GM23338 (cell line): ENCODE data around the gene PRELP. TPM values are rescaled to one million over a fixed set of nuclear protein-coding genes. Genes with fewer than 3 reads are reported as not detected.

Experiments
- ATAC-seq: fragments of 200-7000 bp; cut with Tn5 transposase; 3 replicates; pipeline ENCODE4 v1.9.1; 2020
- DNase-seq: peaks from one replicate; pipeline ENCODE4 v3.0.0-alpha.2; 2015; ENCODE audit warnings: low spot score
- H2AFZ ChIP-seq: fragments of 200-600 bp; sonication (generic); 2 replicates; pipeline ENCODE4 v1.8.0; 2016; ENCODE audit warnings: antibody characterized with exemption, mild to moderate bottlenecking, moderate library complexity
- H3F3A ChIP-seq: fragments of 200-600 bp; sonication (generic); replicated peaks from 2 replicates; pipeline ENCODE4 v1.8.0; 2017; ENCODE audit warnings: antibody characterized with exemption, mixed run types, low read depth
- H3K27ac ChIP-seq: fragments of 200-600 bp; sonication (generic); 2 replicates; pipeline ENCODE4 v1.6.1; 2016; ENCODE audit warnings: low read depth
- H3K27me3 ChIP-seq: fragments of 200-600 bp; sonication (generic); 2 replicates; pipeline ENCODE4 v1.8.0; 2016; ENCODE audit warnings: mild to moderate bottlenecking, mixed run types, moderate library complexity; ENCODE audit not compliant: insufficient read depth
- H3K36me3 ChIP-seq: fragments of 200-600 bp; sonication (generic); 2 replicates; pipeline ENCODE4 v1.8.0; 2016; ENCODE audit warnings: mild to moderate bottlenecking; ENCODE audit not compliant: insufficient read depth
- H3K4me1 ChIP-seq: fragments of 200-600 bp; sonication (generic); 2 replicates; pipeline ENCODE4 v1.8.0; 2016; ENCODE audit warnings: mild to moderate bottlenecking, moderate library complexity; ENCODE audit not compliant: insufficient read depth
- H3K4me2 ChIP-seq: fragments of 200-600 bp; sonication (generic); 2 replicates; pipeline ENCODE4 v1.7.1; 2017; ENCODE audit warnings: mixed run types
- H3K4me3 ChIP-seq: fragments of 200-600 bp; sonication (generic); 2 replicates; pipeline ENCODE4 v1.6.1; 2016; ENCODE audit warnings: mixed run types
- H3K79me2 ChIP-seq: fragments of 200-600 bp; sonication (generic); replicated peaks from 2 replicates; pipeline ENCODE4 v1.8.0; 2017; ENCODE audit warnings: mild to moderate bottlenecking; ENCODE audit not compliant: insufficient read depth
- H3K9me2 ChIP-seq: fragments of 200-600 bp; sonication (generic); 2 replicates; pipeline ENCODE4 v1.8.0; 2017; ENCODE audit not compliant: insufficient read depth
- H4K20me1 ChIP-seq: fragments of 200-600 bp; sonication (generic); replicated peaks from 2 replicates; pipeline ENCODE4 v1.8.0; 2017; ENCODE audit warnings: mild to moderate bottlenecking; ENCODE audit not compliant: insufficient read depth
- H3K27ac Mint-ChIP-seq: 2 replicates; pipeline ENCODE4 v1.8.0; 2020; ENCODE audit warnings: inconsistent platforms, mild to moderate bottlenecking, moderate library complexity, mixed read lengths
- H3K27me3 Mint-ChIP-seq: 3 replicates; pipeline ENCODE4 v1.8.0; 2022; ENCODE audit warnings: low read depth, mild to moderate bottlenecking, moderate library complexity, mixed read lengths, inconsistent platforms; ENCODE audit not compliant: insufficient read depth, poor library complexity
- H3K36me3 Mint-ChIP-seq: 3 replicates; pipeline ENCODE4 v1.8.0; 2021; ENCODE audit warnings: low read depth, mild to moderate bottlenecking, inconsistent platforms, moderate library complexity, mixed read lengths
- H3K4me1 Mint-ChIP-seq: 3 replicates; pipeline ENCODE4 v1.8.0; 2020; ENCODE audit warnings: mild to moderate bottlenecking, inconsistent platforms, mixed read lengths
- H3K4me3 Mint-ChIP-seq: 3 replicates; pipeline ENCODE4 v1.8.0; 2021; ENCODE audit warnings: moderate library complexity, mild to moderate bottlenecking, inconsistent platforms, mixed read lengths
- H3K9me3 Mint-ChIP-seq: 3 replicates; pipeline ENCODE4 v1.8.0; 2020; ENCODE audit warnings: moderate library complexity, mild to moderate bottlenecking, inconsistent platforms, mixed read lengths
- CREB1 ChIP-seq: fragments of 250-450 bp; sonication (Bioruptor Pico); IDR thresholded peaks from 2 replicates; pipeline ENCODE4 v1.5.0; 2020; ENCODE audit warnings: low read depth, mild to moderate bottlenecking, moderate library complexity
- EZH2 ChIP-seq: fragments of 200-600 bp; sonication (generic); IDR thresholded peaks from one replicate; pipeline ENCODE4 v1.8.0; 2017; ENCODE audit warnings: antibody characterized with exemption, mild to moderate bottlenecking, low read depth; ENCODE audit not compliant: unreplicated experiment
- EZH2phosphoT487 ChIP-seq: fragments of 200-600 bp; sonication (generic); IDR thresholded peaks from one replicate; pipeline ENCODE4 v1.8.1; 2018; ENCODE audit warnings: antibody characterized with exemption; ENCODE audit not compliant: unreplicated experiment
- NANOG ChIP-seq: IDR thresholded peaks from 2 replicates; pipeline ENCODE4 v1.6.1; 2016; ENCODE audit warnings: antibody characterized with exemption, borderline replicate concordance
- POLR2AphosphoS5 ChIP-seq: IDR thresholded peaks from 2 replicates; pipeline ENCODE4 v1.6.1; 2016; ENCODE audit warnings: antibody characterized with exemption, low read depth
- REST ChIP-seq: IDR thresholded peaks from one replicate; pipeline ENCODE4 v1.6.1; 2018; ENCODE audit warnings: antibody characterized with exemption; ENCODE audit not compliant: unreplicated experiment
- STAT1 ChIP-seq: IDR thresholded peaks from one replicate; pipeline ENCODE4 v1.6.1; 2016; ENCODE audit warnings: antibody characterized with exemption; ENCODE audit not compliant: unreplicated experiment
- ZNF114 ChIP-seq: fragments of 250-450 bp; sonication (Bioruptor Pico); IDR thresholded peaks from 2 replicates; pipeline ENCODE4 v1.5.0; 2020; ENCODE audit warnings: mild to moderate bottlenecking, moderate library complexity
- ZNF331 ChIP-seq: fragments of 250-450 bp; sonication (Bioruptor Pico); IDR thresholded peaks from 2 replicates; pipeline ENCODE4 v1.5.0; 2020; ENCODE audit warnings: low read depth, mild to moderate bottlenecking, moderate library complexity
- polyA plus RNA-seq: library from polyadenylated mRNA; unstranded; fragments of >200 nt; fragmentation: Nextera tagmentation; extraction: Ambion mirVana; gene quantifications from 2 replicates; pipeline ENCODE4 v1.2.1, GENCODE V29; 2016
- total RNA-seq: library from RNA; depleted of rRNA; stranded (reverse); fragments of >200 nt; shearing (Covaris generic); gene quantifications from 2 replicates; pipeline ENCODE4 v1.2.3, GENCODE V29; 2014
- TF ChIP-seq, protein P1 (sequence below), 2 experiments: fragments of 200-600 bp in 1 of 2; sonication (generic) in 1 of 2; conservative IDR thresholded peaks; 2 replicates each; pipeline versions ENCODE4 v1.5.1 to v1.6.1; 2016 to 2017; ENCODE audit warnings: antibody characterized with exemption in 2 of 2, low read depth in 2 of 2, mild to moderate bottlenecking in 2 of 2, moderate library complexity in 1 of 2
- TF ChIP-seq, protein P2 (sequence below): fragments of 250-450 bp; sonication (Bioruptor Pico); IDR thresholded peaks from 2 replicates; pipeline ENCODE4 v1.5.0; 2020; ENCODE audit warnings: mild to moderate bottlenecking, moderate library complexity

Gene PRELP
- total and polyA plus RNA-seq, 2 experiments from 2014 or later, result 0.03 TPM

DNA sequence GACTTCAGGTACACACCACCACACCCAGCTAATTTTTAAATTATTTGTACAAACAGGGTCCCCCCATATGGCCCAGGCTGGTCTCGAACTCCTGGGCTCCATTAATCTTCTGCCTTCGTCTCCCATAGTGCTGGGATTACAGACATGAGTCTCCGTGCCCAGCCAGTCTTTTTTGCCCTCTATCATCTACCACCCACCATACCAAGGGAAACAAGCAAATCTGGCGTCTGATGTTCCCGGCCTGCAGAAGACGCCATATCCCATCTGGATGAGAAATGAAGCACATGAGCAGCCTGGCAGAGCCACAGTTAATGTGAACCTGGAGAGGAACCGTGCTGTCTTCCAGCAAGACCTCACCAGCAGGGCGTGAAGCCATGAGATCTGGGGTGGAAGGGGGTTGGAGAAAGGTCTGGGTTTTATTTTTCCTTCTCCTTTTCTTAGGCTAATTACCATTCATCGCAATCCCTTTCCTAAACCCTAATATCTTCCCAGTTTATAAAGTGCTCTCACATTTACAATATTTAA, 1.8 kb upstream of the PRELP start:
- H3K4me3 Mint-ChIP-seq, result no peak overlapping the region
- DNase-seq (no peak), ATAC-seq (no peak)
- Histone ChIP-seq H3K27ac (no peak overlapping the region), H3K36me3 (no peaks in the 10 kb centered on the region), H3K27me3 (no peaks in the 10 kb centered on the region), H2AFZ (no peak overlapping the region), H3K4me2 (no peak overlapping the region), H3K9me2 (no peaks in the 10 kb centered on the region), H4K20me1 (no peaks in the 10 kb centered on the region), H3K4me1 (peaks cover 6% of the 10 kb centered on the region; the same call in 1 of the 2 replicates), H3F3A (no peaks in the 10 kb centered on the region), H3K79me2 (no peaks in the 10 kb centered on the region), H3K4me3 (no peak overlapping the region)
- TF ChIP-seq CREB1 (CRISPR knock-in tag) (no peak), EZH2 (no peak), ZNF114 (CRISPR knock-in tag) (no peak), EZH2phosphoT487 (no peak), ZNF331 (CRISPR knock-in tag) (no peak), NANOG (no peak)
- TF ChIP-seq, protein P1, sequence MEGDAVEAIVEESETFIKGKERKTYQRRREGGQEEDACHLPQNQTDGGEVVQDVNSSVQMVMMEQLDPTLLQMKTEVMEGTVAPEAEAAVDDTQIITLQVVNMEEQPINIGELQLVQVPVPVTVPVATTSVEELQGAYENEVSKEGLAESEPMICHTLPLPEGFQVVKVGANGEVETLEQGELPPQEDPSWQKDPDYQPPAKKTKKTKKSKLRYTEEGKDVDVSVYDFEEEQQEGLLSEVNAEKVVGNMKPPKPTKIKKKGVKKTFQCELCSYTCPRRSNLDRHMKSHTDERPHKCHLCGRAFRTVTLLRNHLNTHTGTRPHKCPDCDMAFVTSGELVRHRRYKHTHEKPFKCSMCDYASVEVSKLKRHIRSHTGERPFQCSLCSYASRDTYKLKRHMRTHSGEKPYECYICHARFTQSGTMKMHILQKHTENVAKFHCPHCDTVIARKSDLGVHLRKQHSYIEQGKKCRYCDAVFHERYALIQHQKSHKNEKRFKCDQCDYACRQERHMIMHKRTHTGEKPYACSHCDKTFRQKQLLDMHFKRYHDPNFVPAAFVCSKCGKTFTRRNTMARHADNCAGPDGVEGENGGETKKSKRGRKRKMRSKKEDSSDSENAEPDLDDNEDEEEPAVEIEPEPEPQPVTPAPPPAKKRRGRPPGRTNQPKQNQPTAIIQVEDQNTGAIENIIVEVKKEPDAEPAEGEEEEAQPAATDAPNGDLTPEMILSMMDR (conservative IDR thresholded peaks at IDR 0.05; ENCODE audit: low read depth in 2 of 2), result no peak
- no peaks in the 10 kb centered on the region for H3K36me3 Mint-ChIP-seq
- no peaks in the 10 kb centered on the region for H3K9me3 Mint-ChIP-seq
- H3K27ac Mint-ChIP-seq, result no peak overlapping the region
- peaks cover 22% of the 10 kb centered on the region for H3K4me1 Mint-ChIP-seq
- peaks cover 3% of the 10 kb centered on the region for H3K27me3 Mint-ChIP-seq

DNA sequence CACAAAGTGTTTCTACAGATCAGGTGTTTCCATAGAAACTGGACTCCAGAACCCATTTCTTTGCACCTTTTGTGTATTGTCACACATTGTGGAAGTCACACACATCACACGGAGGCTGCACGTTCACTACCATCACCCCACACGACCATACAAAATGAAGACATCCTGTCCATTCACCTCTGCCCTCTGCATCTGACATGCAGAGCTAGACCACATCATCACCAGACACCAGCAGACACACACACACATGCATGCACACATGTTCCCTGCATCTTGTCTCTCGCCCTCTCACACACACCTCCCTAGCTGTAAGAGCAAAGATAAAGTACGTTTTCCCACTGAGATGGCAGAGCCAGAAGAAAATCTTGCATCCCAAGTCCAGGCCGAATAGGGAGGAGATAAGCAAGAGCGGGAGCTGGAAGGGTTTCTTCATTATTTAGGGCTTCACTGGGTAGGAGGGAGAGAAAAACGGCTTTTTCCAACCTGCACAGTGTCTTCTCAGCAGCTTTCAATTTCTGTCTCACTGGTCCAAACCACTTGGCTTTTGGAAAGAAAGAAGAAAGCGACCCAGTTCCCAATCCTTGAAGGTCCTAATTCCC, 709 bp downstream of the PRELP start:
- ATAC-seq, result no peak
- no peak overlapping the region for H2AFZ ChIP-seq
- TF ChIP-seq, protein P2, sequence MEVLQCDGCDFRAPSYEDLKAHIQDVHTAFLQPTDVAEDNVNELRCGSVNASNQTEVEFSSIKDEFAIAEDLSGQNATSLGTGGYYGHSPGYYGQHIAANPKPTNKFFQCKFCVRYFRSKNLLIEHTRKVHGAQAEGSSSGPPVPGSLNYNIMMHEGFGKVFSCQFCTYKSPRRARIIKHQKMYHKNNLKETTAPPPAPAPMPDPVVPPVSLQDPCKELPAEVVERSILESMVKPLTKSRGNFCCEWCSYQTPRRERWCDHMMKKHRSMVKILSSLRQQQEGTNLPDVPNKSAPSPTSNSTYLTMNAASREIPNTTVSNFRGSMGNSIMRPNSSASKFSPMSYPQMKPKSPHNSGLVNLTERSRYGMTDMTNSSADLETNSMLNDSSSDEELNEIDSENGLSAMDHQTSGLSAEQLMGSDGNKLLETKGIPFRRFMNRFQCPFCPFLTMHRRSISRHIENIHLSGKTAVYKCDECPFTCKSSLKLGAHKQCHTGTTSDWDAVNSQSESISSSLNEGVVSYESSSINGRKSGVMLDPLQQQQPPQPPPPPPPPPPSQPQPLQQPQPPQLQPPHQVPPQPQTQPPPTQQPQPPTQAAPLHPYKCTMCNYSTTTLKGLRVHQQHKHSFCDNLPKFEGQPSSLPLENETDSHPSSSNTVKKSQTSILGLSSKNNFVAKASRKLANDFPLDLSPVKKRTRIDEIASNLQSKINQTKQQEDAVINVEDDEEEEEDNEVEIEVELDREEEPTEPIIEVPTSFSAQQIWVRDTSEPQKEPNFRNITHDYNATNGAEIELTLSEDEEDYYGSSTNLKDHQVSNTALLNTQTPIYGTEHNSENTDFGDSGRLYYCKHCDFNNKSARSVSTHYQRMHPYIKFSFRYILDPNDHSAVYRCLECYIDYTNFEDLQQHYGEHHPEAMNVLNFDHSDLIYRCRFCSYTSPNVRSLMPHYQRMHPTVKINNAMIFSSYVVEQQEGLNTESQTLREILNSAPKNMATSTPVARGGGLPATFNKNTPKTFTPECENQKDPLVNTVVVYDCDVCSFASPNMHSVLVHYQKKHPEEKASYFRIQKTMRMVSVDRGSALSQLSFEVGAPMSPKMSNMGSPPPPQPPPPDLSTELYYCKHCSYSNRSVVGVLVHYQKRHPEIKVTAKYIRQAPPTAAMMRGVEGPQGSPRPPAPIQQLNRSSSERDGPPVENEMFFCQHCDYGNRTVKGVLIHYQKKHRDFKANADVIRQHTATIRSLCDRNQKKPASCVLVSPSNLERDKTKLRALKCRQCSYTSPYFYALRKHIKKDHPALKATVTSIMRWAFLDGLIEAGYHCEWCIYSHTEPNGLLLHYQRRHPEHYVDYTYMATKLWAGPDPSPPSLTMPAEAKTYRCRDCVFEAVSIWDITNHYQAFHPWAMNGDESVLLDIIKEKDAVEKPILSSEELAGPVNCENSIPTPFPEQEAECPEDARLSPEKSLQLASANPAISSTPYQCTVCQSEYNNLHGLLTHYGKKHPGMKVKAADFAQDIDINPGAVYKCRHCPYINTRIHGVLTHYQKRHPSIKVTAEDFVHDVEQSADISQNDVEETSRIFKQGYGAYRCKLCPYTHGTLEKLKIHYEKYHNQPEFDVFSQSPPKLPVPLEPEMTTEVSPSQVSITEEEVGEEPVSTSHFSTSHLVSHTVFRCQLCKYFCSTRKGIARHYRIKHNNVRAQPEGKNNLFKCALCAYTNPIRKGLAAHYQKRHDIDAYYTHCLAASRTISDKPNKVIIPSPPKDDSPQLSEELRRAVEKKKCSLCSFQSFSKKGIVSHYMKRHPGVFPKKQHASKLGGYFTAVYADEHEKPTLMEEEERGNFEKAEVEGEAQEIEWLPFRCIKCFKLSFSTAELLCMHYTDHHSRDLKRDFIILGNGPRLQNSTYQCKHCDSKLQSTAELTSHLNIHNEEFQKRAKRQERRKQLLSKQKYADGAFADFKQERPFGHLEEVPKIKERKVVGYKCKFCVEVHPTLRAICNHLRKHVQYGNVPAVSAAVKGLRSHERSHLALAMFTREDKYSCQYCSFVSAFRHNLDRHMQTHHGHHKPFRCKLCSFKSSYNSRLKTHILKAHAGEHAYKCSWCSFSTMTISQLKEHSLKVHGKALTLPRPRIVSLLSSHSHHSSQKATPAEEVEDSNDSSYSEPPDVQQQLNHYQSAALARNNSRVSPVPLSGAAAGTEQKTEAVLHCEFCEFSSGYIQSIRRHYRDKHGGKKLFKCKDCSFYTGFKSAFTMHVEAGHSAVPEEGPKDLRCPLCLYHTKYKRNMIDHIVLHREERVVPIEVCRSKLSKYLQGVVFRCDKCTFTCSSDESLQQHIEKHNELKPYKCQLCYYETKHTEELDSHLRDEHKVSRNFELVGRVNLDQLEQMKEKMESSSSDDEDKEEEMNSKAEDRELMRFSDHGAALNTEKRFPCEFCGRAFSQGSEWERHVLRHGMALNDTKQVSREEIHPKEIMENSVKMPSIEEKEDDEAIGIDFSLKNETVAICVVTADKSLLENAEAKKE (CRISPR knock-in tag), result no peak
- TF ChIP-seq STAT1 (no peak), REST (no peak), POLR2AphosphoS5 (no peak)

More for the DNA sequence above, 709 bp downstream of the PRELP start:
- Histone ChIP-seq H3K27me3 (no peaks in the 10 kb centered on the region), H4K20me1 (no peaks in the 10 kb centered on the region), H3K9me2 (no peaks in the 10 kb centered on the region), H3K4me3 (no peak overlapping the region), H3K4me1 (peaks cover 6% of the 10 kb centered on the region; the same call in 1 of the 2 replicates), H3K79me2 (no peaks in the 10 kb centered on the region), H3K4me2 (no peak overlapping the region), H3K27ac (no peak overlapping the region), H3K36me3 (no peaks in the 10 kb centered on the region), H3F3A (no peaks in the 10 kb centered on the region)
- no peak overlapping the region for H3K27ac Mint-ChIP-seq
- no peaks in the 10 kb centered on the region for H3K36me3 Mint-ChIP-seq
- peaks cover 28% of the 10 kb centered on the region for H3K4me1 Mint-ChIP-seq
- DNase-seq, result no peak
- no peak overlapping the region for H3K4me3 Mint-ChIP-seq
- peaks cover 5% of the 10 kb centered on the region for H3K27me3 Mint-ChIP-seq
- H3K9me3 Mint-ChIP-seq, result no peaks in the 10 kb centered on the region
